GM19023 (cell line): ENCODE data around the gene BMP7.

ENCODE experiments used
- ATAC-seq: cut with Tn5 transposase; IDR thresholded peaks from one replicate; pipeline ENCODE4 v1.9.1; 2021; ENCODE audit warnings: mild to moderate bottlenecking, moderate library complexity; ENCODE audit not compliant: unreplicated experiment

The BMP7 gene

DNA sequence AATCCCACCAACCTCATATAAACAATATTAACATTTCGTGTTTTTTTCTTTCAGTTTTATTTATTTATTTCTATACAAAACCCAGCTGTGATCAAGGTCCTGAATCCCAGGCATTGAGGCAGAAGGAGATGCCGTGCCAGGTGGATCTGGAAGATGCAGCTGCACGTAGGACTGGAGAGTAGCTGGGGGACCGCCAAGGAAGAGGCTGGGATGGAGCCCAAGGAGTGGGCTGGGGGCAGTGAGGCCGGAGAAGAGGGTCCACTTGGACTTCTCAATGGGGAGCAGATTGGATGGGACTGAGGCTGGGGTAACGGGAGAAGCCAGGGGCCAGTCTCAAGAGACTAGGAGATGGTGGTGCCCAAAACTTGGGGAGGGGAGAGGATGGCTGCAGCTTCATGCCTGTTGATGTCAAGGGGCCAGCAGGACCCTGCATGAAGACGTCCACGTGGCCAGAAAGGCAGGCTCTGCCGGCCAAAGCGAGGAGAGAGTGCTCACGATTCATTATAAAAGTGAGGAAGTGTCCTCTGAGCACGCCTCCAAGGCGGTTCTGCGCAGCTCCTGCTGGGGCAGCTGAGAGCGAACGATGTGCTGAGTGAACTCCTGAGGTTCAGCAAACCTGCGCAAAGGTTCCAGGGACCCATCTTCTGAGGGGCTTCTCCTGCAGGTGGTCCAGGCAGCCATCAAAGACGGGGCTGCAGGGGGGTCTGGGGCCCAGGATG is 110.3 kb downstream of the BMP7 start:
- no peak for ATAC-seq

DNA sequence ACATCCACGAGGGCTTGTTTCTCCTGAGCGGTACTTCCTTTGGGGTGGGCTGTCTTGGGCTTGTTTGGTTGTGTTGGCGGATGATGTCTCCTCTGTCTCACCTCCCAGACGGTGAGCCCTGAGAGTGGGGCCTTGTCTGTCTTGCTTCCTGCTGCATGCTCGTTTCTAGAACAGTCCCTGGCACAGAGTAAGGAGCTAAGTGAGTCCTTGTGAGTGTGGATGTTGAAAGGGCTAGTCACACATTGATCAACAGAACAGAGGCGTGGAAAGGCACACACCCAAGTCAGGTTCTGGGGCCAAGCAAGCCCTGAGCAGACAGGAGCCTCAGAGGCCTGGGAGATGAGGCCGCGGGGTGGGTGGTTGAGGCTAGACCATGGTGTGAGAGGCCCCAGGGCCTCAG is 111.0 kb downstream of the BMP7 start:
- no peak for ATAC-seq

DNA sequence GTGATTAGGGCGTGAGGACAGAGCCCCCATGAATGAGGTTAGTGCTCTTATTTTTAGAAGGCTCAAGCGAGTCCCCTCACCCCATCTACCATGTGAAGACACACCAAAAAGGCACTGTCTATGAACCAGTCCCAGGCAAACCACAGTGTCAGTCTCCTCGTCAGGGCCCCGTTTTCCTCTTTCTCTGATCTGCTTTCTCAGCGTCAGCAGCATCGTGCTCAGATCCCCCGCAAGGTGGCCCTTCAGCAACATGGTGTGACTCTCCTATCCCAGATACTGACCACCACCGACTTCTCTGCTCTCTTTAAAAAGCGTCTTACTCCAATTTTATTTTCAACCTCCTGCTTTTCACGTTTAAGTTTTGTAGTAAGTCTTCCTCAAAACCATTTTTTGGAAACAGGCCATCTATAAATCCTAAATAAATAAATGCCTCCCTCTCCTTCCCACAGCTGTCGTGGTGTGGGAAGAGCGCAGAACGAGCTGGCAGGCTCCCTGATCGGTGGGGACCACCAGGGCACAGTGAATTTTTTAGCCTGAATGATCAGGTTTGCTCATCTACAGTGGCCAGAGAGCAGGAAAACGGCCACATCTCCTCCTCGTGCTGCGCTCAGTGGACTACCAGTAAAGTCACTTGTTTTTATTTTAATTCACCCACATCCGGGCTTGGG is 113.1 kb downstream of the BMP7 start:
- no peak for ATAC-seq

DNA sequence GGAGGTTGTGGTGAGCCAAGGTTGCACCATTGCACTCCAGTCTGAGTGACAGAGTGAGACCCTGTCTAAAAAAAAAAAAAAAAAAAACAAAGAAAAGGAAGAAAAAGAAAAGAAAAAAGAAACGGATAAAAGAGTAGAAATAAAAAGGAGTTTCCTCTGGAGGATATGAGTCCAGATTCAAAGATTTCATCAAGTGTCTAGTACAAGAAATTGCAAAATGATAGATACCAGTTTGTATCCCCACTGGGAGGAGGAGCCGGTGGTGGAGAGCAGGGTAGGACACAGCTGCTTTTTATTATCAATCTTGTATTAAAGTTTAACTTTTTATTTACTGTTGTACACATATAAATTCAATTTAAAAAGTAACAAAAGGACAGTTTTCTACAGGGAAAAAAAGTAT is 113.9 kb downstream of the BMP7 start:
- no peak for ATAC-seq

DNA sequence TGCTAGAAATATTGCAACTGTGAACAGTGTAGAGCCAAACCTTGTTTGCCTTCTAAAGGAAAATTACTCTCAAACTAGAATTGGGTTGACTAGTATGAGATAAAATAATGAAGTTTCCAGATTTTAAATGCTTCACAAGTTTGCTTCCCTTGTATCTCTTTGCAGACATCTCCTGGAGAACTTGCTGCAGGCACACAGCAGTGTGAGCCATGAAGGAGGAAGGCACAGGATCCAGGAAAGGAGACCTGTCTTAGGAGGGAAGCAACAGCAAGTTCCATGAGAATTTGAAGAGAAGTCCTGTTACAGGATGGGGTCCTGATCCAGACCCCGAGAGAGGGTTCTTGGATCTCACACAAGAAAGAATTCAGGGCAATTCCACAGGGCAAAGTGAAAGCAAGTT is 115.9 kb downstream of the BMP7 start:
- ATAC-seq: no peak

DNA sequence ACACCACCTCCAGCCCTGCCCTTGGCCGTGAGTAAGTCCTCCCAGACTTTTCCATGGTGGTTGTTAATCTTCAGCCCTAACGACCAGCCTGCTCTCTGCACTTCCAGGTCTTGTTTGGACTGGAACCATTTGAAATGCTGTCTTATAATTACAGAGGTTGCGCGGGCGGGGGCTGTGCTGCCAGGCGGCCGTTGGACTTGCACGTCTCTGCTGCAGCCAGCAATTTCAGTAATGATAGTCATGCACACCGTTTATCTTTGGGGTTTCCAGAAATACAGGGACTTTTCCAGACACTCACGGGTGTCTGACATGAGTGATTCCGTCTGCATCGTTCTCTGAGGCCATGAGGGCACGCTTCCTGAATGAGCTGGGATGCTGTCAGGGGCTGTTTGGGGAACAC is 118.2 kb downstream of the BMP7 start:
- no peak for ATAC-seq

DNA sequence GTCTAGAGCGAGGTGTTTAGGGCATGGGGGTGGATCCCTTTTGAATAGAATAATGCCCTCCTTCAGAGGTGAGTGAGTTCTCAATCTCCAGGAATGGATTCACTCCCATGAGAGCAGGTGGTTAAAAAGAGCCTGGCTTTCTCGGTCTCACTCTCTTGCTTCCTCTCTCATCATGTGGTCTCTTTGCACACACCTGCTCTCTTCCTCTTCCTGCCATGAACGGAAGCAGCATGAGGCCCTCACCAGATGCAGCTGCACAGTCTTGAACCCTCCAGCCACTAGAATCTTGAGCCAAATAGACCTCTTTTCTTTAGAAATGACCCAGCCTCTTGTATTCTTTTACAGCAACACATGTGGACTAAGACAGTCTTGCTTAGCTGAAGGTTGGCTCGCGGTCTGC is 119.3 kb downstream of the BMP7 start:
- ATAC-seq: no peak

DNA sequence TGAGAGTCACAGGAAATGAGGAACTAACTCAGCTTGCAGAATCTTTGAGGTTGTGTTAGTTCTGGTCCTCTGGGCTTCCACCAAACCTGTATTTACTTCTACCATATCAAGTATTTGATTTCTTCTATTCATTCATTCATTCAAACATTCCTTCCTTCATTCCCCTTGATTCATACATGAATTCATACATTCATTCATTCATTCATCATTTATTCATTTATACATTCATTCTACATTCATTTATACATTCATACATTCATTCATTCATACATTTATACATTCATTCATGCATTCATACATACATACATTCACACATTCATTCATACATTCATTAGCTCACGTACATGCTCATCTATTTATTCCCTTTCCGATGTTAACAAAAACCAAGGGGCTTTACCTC is 120.3 kb downstream of the BMP7 start:
- ATAC-seq: no peak

DNA sequence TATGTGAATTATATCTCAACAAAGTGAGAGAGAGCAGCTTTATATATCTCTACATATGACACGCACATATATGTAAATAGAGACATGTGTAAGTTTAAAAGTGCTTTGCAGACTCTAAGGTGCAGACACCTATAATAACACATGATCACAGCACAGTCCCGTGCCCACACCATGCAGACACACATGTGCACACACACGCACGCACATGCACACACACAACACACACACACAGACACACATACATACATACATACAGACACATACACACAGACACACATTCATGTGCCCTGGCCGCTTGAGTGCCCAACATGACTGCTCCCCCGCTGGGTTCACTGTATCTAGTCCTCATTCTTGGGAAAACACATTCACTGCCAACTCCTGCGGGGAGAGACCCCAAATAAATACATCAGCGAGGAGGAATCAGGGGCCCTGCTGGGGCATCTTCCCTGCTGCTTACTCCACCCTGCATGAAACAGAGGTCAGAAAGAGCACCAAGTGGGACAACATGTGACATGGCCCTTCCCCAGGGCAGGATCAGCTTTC is 121.3 kb downstream of the BMP7 start:
- no peak for ATAC-seq

DNA sequence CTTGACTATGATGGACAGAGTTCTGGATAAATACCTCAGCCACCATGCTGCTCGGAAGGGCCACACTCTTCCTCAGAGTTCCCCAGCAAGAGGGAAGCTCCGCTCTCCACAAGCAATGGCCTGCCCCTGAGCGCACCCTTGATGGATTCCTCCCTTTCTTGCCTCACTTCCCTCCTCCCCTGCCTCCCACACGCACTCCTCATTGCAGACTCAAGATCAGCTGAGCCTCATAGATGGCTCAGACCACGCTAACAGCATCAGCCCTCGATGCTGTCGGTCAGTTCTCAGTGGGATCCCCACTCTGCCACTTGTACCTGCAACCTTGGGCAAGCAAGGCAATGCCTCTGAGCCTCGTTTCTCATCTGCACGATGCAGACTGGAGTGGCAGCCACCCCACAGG is 123.3 kb downstream of the BMP7 start:
- no peak for ATAC-seq

DNA sequence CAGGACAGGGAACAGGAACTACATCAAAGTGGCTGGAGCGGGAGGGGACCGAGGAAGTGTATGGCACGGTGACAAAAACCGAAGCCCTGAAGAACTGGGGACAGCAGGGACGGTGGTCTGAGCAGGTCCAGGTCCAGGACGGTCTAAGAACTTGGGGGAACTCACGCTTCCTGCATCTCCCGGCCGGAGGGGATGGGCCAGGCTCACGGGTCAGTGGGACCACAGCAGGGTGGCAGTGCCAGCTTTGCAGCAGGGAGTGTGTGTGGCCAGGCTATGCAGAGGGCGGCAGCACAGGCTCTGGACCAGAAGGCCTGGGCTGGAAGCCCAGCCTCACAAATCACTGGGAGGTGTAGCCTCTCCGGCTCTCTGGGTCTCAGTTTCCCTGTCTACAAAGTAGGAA is 123.8 kb downstream of the BMP7 start:
- no peak for ATAC-seq

DNA sequence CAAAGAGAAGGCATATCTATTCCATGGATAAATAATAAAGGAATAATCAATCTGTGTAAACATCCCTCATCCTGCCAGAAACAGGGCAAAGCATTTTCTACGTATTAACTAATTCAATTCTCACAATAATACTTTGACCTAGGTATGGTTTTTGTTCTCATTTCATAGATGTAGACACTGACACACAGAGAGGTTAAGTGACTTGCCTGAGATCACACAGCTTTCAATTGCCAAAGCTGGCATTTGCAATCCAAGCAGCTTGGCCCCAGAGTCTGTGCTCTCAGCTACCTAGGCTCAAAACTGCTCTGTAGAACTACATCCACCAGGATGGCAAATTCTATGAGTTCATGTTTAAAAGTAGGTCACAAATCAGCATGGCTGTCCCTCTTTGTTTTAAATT is 124.9 kb downstream of the BMP7 start:
- ATAC-seq: no peak

DNA sequence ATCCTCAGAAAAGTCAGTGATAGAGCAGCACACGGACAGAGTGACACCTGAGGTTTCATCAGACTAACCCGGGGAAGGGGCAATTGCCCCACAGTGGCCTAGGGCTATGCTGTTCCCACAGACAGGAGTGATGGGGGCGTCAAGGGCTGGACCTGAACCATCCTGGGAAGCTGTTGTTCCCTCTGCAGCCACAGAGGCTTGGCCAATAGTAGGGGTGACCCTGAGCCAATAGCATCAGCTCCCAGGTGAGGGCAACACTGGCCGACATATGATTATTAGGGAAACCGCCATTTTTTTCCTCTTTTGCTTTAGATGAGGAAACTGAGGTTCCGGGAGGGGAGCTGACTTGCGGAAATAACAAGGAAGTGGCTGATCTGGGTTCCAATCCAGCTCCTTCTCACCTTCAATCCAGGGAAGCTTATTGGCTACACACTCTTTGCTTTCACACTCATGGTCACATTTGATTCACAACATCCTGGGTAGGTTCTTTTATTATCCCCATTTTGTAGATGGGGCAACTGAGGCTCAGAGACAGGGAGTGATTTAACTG is 126.0 kb downstream of the BMP7 start:
- no peak for ATAC-seq

DNA sequence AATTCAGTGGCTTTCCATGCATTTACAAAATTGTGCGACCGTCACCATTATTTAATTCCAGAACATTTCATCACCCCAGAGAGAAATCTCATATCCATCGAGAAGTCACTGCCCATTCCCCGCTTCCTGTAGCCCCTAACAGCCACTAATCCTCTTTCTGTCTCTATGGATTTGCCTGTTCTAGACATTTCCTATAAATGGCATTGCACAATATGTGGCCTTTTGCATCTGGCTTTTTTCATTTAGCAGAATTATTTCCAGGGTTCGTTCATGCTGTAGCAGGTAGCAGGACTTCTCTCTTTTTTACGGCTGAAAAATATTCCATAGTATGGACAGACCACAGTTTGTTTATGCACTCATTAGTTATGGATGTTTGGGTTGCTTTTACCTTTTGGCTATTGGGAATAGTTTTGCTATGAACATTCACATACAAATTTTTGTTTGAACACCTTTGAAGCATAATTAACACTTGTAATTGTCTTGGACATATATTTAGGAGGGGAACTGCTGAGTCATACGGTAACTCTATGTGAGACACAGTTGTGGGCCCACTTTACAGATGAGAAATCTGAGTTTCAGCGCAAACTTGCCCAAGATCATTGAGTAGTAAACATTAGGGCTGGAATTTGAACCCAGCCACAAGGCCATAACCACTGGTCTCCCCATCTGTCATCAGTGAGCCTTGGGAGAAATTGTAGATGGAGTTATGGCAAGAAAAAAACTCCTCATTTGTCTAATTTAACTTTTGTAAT is 126.9 kb downstream of the BMP7 start:
- ATAC-seq: no peak

DNA sequence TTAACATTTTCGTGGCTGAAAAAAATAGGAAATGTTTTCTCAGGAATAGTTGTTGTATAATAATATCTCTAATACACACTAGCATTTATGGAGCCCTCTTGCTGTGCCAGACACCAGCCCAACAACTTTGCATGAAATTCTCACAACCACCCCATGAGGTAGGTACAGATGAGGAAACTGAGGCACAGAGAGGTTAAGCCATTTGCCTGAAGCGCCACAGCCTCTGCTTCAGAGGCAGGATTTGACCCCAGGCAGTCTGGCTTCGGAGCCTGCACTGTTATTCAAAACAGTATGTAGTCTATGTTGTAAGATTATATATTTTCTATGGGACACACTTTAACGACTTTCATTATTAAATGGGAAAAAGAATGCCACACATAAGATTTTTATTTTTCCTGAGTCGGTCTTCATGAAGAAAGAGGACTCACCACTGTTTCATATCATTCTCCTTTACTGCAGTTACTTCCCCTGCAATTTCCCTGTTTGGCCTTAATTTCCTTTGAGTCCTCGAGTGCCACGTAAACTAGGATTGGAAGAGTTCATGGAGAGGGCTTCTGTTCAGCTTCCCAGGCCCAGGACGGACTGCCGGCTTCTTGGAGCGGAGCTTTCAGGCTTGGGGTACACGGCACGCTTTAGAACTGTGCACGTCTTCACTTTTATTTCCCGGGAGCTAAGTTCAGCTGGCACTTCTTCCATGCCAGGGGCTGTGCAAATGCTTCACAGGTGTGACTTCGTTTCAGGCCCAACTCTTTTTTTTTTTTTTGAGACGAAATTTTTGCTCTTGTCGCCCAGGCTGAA is 128.0 kb downstream of the BMP7 start:
- no peak for ATAC-seq

DNA sequence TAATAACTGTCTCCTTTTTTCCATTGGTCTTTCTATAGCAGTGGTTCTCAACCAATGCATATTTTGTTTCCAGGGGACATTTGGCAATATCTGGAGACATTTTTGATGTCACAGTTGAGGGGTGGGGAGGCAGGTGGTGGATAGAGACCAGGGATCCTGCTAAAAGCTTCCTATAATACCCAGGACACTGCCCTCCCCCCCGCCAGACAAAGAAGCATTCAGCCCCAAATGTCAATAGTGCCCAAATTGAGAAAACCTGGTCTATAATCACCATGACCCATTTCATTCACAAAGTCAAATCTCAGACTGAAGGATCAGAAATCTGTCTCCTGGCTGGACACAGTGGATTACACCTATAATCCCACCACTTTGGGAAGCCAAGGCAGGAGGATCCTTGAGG is 128.8 kb downstream of the BMP7 start:
- no peak for ATAC-seq

DNA sequence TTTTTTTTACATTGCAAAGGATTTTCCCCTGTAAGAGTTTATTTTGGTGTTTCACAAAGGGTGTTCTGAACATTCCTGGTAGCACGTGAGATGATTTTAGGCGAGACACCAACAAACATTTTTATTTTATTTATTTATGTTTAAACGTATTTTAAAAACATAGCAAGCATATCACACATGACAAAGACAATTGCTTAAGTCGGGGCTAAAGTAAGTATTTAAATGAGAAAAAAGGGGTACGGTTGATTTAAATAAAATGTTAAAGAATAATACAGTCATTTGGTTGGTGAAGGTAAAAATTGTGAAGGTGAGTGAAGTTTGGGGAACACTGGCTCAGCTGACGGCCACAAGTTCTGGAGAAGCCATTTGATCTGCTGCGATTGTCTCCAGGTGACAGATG is 129.7 kb downstream of the BMP7 start:
- ATAC-seq: no peak

DNA sequence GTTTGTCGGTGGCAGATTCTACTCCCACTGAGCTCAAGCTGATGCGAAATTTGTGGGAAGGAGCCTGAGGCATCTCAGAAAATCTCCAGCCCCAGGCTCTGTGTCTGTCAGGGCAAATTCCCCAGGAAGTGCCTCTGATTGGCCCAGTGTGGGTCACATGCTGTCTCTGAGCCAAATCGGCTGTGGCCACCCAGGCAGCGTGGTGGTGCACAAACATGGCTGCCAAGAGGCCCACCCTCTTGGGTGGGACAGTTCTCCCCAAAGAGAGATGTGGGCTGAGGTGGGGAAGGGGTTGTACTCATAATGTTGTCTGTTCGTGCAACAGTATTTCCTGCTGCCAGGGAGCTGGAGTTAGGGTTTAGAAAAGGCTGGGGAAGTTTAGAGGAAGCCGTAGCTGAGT is 130.6 kb downstream of the BMP7 start:
- no peak for ATAC-seq

DNA sequence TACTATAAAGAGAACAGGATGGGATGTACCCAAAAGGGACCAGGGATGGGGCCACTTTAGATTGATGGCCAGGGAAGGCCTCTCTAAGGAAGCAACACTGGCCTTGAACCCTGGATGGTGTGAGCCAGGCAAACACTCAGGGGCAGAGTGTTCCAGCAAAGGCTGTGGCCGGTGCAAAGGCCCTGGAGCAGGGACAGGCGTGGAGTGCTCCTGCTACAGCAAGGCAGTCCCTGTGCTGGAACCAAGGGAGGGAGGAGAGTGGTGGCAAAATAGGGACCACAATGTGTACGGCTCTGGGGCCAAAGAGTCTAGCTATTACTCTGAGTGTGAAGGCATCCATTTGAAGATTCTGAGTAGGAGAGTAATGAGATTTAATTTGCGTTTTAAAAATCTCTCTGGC is 131.6 kb downstream of the BMP7 start:
- ATAC-seq: no peak

DNA sequence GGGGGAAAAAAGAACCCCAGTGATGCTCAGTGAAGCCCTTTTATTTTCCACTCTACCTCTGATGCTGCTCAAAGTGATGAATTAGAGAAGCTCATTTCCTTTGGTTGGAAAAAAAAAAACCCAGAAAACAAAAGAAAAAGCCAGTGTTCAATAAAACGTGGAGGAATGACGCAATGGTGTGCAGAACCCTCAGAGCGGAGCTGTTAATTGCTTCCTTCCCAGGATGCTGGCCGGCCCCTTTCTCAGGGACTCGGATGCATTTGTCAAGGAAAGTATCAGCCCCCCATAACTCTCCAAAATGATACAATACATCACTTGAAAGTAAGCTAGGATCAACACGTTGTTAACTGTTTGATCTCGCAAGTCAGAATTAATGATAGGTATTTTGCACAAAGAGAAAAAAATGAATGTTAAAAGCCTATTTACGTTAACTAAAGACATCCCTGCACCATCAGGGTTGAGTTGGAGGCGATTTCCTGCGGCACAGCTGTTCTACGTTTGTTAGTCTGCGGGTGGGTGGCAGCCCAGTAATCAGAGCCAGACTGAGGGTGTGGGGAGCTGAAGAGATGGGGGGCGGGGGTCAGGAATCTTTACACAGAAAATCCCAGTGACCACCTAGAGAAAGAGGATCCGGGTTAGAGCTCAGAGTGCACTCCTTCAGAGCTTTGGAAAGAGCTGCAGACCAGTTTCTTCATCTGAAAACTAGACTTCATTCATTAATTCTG is 132.4 kb downstream of the BMP7 start:
- no peak for ATAC-seq
